22Rv1 (cell line): ENCODE data around the gene WFS1.

ENCODE experiments used
- H3K27ac ChIP-seq: fragments of 450-650 bp; 2 replicates; pipeline ENCODE4 v1.5.1; 2017
- ZFX ChIP-seq: fragments of 450-650 bp; IDR thresholded peaks from 2 replicates; pipeline ENCODE4 v1.6.1; 2017; ENCODE audit warnings: antibody characterized with exemption, borderline replicate concordance
- TF ChIP-seq, protein P1 (sequence below): fragments of 450-650 bp; IDR thresholded peaks from 2 replicates; pipeline ENCODE4 v1.5.1; 2017; ENCODE audit warnings: mild to moderate bottlenecking

Gene WFS1

DNA sequence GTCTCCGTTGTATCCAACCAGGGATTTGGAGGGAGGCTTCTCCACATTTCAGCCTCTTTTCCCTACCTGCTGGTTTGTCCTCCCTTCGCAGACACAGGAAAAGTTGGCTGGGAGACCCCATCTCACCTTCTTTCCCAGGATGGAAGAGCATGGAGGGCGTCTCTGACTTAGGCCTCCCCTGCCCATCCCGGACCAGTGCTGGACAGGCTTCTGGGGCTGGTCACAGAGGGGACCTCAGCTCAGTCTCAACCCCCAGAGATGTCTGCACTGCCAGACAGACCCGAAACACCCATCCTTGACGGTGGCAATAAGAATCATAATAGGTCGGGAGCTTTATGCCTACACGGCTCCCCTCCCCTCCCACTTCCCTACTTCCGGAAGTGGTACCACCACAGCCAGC lies 1.6 kb downstream of the WFS1 start:
- no peak overlapping the region for H3K27ac ChIP-seq
- TF ChIP-seq, protein P1, sequence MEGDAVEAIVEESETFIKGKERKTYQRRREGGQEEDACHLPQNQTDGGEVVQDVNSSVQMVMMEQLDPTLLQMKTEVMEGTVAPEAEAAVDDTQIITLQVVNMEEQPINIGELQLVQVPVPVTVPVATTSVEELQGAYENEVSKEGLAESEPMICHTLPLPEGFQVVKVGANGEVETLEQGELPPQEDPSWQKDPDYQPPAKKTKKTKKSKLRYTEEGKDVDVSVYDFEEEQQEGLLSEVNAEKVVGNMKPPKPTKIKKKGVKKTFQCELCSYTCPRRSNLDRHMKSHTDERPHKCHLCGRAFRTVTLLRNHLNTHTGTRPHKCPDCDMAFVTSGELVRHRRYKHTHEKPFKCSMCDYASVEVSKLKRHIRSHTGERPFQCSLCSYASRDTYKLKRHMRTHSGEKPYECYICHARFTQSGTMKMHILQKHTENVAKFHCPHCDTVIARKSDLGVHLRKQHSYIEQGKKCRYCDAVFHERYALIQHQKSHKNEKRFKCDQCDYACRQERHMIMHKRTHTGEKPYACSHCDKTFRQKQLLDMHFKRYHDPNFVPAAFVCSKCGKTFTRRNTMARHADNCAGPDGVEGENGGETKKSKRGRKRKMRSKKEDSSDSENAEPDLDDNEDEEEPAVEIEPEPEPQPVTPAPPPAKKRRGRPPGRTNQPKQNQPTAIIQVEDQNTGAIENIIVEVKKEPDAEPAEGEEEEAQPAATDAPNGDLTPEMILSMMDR = no peak
- no peak for TF ChIP-seq ZFX

DNA sequence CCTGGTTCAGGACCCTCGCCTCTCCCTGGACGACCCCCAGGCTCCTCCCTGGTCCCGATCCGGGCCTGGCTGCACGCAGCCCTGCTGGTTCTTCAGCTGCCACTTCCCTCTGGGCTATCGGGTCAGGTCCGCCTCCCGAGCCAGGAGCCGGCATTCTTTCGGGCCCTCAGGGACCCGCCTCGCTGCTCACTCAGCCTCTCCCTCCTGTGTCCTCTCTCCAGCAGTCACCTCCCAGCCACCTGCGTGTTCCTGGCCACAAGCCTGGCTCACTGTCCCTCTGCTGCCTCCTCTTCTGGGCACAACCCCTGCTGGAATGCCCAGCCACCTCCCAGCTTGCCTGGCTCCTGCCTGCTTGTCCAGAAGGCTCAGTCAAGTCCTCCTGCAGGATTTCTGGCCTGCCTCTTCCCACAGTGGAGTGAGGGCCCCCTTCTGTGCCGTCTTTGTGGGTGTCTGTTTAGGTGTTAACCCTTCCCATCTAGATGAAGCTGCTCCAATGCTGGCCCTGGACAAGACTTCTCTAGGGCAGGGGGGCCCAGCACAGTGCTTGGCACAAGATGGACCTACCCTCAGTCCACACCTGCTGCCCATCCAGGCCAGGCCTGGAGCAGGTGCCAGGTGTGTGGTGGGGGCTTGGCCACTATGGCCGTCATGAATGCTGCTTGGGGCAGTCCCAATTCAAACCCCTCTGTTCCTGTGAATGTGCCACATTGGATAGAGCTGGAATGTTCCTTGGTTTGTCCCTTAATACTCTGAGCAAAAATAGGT lies 2.2 kb downstream of the WFS1 start:
- no peak overlapping the region for H3K27ac ChIP-seq
- TF ChIP-seq, protein P1 = no peak
- TF ChIP-seq ZFX = no peak

DNA sequence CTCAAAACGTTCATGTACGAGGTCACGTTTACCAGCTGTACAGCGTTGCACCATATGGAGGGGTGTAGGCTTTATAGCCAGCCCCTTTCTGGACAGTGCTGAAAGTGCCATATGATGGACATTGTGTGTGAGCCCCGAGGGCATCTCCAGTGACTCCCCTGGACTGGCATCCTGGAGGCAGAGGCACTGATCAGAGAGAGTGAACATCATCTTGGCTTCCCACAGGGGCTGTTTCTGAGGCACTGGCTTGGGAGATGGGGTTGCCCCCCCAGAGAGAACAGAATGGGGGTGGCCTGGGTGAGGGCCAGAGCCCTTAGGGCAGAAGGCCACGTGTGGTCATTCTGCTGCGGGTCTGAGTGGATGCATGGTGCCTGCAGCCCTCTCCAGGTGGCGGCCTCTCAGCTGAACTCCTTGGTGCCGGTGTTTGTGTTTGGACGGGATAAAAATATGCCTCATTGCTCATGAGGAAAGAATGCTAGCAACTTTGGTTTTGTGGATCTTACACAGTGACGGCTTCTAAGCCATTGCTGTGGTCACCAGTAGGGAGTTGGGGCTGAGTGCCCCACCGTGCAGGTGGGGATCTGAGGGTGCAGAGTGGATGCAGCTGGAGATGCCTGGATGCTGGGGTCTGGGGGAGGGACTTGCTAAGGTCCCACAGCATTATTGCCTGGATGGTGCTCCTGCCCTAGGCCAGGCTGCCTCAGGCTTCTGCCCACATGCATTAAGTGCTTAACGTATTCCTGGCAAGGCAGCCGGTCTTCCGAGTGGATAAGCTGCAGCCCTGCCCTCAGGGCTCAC lies 3.4 kb downstream of the WFS1 start:
- H3K27ac ChIP-seq = no peak overlapping the region
- TF ChIP-seq ZFX = no peak
- TF ChIP-seq, protein P1 = no peak

DNA sequence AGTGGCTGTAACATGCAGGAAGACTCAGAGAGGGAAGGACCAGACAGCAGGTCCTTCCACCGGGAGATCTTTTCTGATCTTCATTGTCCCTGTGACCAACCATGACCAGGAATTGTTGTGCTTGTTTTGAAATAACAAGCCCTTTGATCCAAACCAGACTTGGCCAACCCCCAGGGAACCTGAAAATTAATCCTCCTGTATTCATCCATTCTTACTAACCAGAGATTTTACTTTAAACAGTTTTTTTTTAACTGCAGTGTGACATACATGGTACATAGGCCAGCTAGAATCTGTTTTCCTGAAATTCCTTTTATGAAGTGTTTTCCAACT lies 4.0 kb downstream of the WFS1 start:
- no peak overlapping the region for H3K27ac ChIP-seq
- TF ChIP-seq, protein P1 = no peak
- TF ChIP-seq ZFX = no peak

DNA sequence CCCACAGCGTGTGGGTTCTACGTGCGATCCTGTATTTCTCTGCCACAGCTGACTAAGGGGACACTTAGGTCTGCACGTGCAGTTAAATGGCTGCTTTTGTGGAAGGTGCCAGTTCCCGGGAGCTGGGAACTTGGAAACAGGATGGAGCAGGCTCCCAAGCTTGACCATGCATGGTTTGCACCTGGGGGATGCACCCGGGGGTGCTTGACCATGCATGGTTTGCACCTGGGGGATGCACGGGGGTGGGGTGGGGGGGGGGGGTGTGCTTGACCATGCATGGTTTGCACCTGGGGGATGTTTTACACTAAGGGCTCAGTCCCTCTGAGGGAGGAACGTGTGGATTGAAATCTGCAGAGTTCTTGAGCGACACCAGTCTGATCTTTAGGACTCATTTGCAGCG lies 5.7 kb downstream of the WFS1 start:
- TF ChIP-seq, protein P1 = no peak
- TF ChIP-seq ZFX = no peak
- H3K27ac ChIP-seq = no peak overlapping the region

DNA sequence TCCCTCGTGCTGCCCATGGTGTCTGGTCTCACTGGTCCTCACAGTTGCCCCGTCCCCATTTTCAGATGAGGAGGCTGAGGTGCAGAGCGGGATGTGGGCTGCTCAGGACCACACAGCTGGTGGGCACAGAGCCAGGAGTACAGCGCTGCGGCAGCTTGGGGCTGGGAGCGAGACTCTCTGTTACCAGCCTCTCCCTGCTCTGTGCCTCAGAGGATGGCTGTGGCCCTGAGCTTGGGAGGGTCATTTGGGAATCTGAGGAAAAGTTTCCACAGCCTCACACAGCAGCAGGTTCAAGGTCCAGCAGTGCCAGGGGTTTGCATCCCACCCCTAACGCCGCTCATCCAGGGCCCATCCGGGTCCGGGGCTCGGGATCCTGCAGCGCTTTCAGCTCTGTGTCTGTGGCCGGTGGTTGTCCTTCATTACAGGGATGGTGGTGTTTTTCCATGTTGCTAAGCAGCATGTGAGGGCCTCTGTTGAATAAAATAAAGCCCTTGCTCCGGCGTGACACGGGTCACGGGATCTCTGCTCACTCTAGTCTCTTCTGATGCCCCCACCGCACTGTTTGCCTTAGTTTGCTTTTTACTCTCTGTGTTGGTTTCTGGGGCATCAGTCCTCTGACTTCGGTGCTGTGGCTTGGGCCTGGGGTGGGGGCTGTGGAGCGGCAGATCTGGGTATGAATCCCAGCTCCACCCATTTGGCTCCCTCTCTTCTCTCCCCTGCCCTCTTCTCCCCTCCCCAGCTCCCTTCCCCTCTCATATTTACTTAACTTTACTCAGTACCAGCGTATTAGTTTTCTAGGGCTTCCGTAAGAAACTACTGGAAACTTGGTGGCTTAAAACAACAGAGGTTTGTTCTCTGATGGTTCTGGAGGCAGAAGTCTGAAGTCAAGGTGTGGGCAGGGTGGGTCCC lies 6.5 kb downstream of the WFS1 start:
- TF ChIP-seq, protein P1 = no peak
- no peak for TF ChIP-seq ZFX
- H3K27ac ChIP-seq = no peak overlapping the region
